GM18909 (cell line): ENCODE results near the gene MYO7A.

Experiments used
- ATAC-seq: cut with Tn5 transposase; IDR thresholded peaks from one replicate; pipeline ENCODE4 v1.9.1; 2021; ENCODE audit warnings: mild to moderate bottlenecking; ENCODE audit not compliant: unreplicated experiment, poor library complexity

MYO7A gene

DNA sequence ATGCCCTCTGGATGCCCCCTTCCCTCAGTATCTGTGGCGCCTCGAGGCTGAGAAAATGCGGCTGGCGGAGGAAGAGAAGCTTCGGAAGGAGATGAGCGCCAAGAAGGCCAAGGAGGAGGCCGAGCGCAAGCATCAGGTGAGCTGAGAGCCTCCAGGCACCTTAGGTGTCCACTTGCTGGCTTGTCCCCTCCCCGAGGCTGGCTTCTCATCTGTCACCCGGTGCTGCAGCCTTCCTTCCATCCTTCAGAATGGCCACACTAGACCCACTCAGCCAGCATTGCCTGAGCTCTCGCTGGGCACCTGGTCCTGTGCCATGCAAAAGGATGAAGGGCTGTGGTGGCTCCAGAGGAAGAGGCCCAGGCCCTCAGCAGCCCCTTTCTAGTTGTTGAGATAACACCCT, 52.3 kb downstream of the MYO7A start:
- ATAC-seq = no peak

DNA sequence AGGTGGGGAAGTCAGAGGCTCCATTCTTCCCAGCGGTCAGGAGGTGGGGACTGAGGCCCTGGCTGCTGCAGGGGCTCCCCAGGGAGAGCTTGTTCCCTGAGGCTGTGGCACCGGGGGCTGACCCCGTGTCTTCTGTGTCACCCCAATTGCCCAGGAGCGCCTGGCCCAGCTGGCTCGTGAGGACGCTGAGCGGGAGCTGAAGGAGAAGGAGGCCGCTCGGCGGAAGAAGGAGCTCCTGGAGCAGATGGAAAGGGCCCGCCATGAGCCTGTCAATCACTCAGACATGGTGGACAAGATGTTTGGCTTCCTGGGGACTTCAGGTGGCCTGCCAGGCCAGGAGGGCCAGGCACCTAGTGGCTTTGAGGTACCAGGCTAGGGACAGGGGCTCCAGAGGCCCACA, 53.2 kb downstream of the MYO7A start:
- ATAC-seq = no peak

DNA sequence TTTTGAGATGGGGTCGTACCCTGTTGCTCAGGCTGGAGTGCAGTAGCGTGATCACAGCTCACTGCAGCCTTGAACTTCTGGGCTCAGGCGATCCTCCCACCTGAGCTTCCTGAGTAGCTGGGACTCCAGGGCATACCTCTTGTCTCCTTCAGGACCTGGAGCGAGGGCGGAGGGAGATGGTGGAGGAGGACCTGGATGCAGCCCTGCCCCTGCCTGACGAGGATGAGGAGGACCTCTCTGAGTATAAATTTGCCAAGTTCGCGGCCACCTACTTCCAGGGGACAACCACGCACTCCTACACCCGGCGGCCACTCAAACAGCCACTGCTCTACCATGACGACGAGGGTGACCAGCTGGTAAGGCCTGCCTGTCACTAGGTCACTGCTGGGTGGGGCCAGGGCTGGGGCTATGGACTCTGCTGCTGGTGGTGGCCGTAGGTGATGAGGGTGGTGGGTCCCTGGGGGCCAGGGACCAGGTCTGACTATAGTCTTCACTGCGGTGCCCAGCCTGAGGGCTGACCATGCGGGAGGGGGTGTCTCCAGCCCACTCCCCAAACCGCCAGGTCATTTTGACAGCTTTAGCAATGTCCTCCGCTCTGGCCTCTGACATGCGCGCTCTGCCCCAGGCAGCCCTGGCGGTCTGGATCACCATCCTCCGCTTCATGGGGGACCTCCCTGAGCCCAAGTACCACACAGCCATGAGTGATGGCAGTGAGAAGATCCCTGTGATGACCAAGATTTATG, 53.9 kb downstream of the MYO7A start:
- no peak for ATAC-seq

DNA sequence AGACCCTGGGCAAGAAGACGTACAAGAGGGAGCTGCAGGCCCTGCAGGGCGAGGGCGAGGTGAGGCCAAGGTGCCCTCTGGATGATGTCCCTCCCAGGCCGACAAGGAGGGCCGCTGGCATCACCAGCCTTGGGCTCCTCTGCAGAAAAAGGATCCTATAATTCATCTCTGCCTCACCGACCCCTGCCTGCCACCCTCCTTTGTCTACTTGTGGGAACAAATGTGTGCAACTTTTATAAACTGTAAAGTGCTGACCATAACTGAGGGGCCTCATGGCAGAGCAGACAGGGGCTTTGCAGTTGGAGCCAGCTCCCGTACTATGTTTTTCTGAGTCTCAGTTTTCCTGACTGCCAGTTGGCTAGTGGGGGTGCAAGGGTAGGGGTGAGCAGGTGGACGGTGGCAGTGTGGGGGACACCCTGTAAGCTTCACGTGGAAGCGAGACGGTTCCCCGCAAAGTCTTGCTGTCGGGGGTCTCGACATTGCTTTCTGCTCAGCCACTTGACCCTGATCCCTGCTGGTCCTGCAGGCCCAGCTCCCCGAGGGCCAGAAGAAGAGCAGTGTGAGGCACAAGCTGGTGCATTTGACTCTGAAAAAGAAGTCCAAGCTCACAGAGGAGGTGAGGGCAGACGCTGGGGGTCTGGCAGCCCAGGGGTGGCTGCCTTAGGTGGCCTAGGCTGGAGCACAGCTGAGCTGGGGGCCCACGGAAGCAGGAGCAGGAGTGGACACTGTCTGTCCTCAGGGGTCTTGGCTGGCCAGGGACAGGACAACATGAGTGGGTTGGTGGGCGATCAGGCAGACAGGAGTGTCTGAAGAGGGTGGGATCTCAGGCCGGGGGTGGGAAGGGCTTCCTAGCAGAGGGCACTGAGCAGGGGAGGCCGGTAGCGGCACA, 54.7 kb downstream of the MYO7A start:
- ATAC-seq = no peak

DNA sequence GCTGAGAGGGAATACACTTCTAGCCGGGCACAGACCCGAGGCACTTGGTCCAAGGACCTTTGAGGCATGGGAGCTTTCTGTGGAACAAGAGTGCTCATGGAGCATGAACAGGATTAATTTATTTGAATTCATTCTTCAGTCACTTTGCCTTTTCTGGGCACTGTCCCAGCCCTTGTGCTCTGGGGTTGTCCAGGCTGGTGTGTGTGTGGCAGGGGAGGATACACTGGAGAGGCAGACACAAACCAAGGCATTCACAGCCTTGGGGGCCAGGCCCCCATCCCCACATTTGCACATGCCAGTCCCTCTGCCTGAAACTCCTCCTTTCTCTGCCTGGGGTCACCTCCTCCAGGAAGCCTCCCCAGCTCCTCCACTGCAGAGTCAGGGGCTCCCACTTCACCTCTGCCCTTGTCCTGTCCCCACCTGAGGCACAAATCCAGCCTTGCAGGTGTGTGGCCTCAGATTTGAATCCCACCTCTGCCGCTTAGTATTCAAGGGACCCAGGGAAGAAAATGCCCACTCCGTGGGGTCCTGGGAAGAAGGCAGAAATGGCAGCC, 55.5 kb downstream of the MYO7A start:
- ATAC-seq = no peak

DNA sequence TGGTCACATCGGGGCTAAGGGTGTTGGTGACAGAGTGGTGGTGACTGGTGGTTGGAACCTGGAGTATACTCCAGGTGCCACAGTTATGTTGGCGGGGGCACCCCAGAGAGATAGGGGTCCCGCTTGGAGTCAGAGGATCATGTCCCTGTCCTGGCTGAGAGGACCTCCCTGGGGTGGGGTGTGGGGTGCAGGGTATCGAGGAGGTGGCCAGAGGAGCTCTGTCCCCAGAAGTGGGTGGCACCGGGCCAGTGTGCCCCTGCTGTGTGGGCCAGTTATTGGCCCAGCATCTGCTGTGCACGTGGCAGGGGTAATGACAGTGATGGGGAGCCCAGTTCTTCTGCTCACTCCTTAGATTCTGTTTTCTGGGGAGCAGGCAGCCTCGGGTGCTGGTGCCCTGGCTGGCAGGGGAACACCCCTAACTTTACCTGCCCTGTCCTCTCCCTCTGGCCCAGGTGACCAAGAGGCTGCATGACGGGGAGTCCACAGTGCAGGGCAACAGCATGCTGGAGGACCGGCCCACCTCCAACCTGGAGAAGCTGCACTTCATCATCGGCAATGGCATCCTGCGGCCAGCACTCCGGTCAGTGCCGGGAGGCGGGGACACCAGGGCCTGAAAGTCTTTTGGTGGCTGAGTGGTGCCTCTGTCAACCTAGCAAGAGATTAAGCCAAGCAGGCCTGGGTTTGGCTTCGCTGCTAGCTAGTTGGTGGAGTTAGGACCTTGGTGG, 56.3 kb downstream of the MYO7A start:
- no peak for ATAC-seq

DNA sequence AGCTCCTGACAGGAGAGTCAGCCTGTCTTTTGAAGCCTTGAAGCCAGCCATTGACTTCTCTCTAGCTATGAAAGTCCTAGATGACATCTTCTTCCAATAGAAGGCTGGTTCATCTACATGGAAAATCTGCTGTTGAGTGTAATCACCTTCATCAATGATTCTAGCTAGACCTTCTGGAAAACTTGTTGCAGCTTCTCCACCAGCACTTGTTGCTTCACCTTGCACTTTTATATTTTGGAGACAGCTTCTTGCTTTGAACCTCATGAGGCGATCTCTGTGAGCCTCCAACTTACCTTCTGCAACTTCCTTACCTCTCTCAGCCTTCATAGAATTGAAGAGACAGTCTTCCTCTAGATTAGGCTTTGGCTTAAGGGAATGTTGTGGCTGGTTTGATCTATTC, 58.3 kb downstream of the MYO7A start:
- ATAC-seq = no peak

DNA sequence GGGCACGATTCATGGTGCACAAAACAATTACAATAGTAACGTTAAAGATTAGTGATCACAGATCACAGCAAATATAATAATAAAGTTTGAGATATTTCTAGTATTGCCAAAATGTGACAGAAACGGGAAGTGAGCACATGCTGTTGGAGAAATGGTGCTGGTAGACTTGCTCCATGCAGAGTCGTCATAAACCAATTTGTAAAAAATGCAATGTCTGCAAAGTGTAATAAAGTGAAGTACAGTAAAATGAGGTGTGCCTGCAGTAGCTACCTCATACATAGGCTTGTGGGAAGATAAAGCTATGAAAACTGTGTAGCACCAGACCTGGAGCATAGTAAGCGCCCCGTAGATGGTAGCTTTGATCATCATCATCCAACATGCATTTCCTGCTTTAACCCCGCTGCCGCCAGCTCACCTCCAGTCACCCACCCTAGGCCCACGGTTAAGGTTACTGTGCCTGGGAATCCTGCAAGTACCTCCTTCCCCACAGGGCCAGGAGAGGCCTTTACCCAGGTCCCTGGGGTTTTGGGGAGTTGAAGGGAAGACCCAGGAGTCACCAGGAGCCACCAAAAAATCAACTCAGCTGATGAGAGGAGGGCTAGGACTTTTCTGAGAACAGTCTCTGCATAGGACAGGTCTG, 59.2 kb downstream of the MYO7A start:
- ATAC-seq = no peak

DNA sequence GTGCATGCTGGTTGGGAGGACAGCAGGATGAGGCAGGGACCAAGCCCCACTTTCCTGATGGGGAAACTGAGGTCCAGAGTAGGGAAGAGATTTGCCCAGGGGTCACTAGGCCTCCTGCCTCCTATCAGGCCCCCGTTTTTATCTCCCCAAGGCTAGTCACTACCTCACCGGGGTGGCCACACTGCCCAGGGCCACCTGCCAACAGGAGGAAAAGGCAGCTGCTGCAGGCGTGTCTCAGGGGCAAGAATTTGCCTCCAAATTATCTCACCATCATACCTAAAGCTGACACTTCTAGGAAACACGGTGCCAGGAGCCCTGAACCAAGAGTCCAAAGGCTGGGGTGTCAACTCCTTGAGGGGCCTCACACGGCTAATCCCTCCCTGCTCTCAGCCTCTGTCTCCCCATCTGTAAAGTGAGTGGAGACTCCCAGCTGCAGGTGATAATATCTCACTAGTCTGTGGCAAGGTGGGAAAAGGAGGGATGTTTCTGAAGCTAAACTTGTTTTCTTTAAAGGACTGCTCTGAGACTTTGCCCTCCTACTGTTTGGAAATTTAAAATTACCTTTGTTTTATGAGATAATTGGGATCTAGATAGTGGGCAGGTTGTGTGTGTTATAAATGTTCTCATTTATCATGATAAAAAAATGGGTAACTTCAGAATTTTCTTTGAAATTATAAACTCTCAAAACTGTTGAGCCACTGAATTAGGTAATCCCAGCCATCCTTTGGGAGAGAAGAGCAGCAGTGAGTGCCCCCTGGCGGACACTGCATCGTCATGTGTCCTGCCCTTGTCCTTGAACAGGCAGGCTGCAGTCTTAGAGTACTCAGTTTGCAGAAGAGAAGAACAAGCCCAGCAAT, 60.0 kb downstream of the MYO7A start:
- no peak for ATAC-seq

DNA sequence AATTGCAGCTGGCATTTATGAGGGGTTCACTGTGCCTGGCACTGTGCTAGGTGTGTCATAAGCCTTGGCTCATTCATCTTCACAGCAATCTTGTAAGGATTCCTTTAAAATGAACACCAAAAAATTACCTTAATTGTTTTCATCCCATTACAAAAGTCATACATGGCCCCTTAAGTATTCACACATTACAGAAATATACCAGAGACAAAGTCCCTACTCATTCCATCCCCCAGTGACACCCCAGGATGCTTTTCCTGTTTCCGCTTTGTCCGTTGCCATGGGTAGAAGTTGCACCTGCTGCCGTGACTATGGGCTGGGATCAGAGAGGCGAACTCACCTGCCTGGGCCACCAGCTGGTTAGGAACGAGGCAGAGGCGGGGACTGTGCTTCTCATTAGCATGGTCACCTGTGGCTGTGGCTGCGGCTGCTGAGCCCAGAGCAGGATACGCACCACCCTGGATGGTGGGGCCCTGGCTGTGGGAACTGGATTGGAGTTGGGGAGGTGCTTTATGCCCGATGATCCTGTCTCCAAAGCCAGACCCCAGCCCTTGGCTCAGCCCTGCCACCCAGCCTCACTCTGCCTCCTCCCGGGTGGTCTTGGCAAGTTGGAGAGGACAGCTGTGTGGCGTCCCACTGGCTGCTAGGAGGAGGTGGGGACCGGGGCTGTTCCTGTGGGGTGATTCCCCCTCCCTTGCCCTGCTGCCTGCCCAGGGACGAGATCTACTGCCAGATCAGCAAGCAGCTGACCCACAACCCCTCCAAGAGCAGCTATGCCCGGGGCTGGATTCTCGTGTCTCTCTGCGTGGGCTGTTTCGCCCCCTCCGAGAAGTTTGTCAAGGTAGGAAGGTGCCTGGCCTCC, 60.8 kb downstream of the MYO7A start:
- no peak for ATAC-seq

DNA sequence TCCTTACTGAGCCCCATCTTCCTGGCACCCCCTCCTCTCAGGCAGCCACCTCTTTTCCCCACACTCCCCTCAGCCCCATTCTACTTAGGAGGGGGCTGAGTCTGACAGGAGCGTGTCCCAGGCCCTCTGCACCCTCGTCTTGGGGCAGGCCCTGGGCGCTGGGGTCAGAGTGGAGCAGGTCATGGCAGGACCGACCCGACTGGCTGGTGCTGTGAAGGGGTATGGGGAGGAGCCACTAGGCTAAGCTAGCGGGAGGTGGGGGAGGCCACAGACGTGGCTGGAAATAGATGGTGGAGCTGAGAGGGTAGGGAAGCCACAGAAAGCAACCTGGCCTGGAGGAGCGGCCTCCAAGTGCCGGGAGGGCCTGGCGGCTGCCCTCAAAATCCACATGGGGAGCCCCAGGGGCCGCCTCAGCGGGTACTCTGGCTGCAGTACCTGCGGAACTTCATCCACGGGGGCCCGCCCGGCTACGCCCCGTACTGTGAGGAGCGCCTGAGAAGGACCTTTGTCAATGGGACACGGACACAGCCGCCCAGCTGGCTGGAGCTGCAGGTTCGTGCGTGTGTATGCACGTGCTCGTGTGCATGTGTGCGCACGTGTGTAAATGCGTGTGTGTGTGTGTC, 61.7 kb downstream of the MYO7A start:
- no peak for ATAC-seq

DNA sequence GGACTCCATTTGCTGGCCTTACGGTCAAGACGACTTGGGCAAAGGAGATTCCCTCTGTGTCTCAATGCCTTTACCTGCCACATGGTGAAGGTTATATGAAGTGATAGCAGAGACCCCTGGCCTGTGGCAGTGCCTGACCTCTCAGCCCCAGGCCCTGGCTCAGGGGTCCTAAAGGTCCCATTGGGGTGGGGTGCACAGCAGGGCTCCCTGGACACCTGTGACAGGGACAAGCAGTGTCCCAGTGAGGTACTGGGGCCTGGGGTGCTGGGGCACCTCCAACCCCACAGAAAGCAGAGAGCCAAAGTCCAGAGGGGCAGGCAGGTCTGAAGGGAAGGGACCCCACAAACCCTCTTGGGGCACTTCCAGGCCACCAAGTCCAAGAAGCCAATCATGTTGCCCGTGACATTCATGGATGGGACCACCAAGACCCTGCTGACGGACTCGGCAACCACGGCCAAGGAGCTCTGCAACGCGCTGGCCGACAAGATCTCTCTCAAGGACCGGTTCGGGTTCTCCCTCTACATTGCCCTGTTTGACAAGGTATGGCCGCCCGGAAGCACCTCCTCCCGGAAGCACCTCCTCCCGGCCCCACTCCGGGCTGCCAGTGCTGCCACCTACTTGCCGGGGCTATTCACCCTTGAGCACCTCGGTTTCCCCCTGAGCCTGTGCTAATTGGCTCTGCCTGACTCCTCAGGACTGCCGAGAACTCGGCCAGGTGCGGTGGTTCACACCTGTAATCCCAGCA, 62.5 kb downstream of the MYO7A start:
- no peak for ATAC-seq

DNA sequence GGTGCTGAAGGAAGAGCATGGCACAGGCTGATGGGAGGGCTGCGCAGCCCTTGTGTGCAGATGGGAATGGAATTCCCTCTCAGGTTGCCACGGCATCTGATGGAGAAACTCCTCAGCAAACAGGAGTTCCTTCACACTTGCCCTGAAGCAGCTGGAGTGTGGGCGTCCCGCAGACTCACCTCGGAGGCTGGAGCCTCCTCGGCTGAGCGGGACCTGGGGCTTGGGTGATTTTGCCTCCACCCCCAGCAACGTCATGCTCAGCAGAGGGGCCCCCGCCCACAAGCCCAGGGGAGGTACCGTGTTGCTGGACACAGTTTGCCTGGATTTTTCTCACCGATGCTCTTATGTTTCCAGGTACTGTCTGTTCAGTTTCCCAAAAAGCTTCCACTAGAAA, 63.4 kb downstream of the MYO7A start:
- no peak for ATAC-seq

DNA sequence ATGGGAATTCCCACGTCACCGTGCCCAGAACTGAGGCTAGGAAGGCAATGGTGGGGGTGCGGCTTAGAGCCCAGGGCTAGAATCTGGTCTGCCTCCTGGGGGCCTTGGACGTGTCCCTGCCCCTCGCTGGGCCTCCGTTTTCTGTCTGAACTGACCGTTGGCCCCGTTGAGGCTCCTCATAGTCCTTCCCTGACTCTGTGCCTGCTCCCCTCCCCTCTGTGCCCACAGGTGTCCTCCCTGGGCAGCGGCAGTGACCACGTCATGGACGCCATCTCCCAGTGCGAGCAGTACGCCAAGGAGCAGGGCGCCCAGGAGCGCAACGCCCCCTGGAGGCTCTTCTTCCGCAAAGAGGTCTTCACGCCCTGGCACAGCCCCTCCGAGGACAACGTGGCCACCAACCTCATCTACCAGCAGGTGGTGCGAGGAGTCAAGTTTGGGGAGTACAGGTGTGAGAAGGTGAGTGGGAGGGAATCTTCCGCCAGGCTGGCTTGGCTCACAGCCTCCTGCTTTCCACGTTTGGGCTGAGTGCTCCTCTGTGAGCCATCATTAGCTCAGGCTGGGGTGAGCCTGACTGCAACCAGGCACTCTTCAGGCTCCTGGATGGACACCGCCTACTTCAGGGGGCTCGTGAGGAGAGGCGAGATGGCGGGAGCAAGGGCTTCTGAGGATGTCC, 63.9 kb downstream of the MYO7A start:
- no peak for ATAC-seq

DNA sequence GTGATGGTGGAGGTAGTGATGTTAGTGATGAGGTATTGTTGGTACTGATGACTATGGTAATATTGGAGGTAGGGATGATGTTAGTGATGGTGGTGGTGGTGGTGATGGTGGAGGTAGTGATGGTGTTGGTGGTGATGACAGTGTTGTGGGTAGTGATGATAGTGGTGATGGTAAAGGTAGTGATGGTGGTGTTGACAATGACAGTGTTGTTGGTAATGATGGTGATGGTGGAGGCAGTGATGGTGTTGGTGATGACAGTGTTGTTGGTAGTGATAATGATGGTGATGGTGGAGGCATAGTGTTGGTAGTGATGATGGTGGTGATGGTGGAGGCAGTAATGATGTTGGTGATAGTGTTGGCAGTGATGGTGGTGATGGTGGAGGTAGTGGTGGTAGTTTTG, 65.1 kb downstream of the MYO7A start:
- ATAC-seq = no peak

DNA sequence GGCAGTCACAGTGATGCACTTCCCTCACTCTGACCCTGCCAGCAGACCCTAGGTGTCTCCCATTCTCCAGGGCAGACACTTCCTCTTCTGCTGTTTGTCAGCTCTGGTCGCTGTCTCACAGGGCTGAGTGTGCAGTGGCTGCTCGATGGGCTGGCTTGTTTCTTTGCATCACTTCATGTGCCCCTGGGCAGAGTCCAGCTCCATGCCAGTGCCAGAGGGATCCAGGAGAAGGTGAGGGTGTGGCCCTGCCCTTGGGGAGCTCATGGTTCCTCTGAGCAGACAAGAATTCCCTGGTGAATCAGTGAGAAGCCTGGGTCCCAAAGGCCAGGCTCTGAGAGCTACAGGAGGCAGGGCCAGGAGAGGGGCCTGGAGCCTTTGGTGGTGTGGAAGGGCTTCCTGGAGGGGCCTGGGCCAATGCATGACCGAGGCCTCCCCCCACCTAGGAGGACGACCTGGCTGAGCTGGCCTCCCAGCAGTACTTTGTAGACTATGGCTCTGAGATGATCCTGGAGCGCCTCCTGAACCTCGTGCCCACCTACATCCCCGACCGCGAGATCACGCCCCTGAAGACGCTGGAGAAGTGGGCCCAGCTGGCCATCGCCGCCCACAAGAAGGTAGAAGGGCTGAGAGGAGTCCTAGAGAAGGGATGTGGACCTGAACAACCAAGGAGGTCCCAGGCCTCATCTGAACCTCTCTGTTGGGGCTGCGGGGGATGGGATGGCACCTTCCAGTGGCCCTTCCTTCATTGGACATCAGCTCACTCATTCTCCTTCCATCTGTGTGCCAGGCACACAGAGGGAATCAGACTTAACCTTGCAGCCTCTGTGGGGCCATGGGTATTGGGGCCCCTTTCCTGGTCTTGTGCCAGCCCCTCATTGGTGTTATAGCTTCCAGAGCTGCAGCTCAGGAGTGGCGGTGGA, 66.1 kb downstream of the MYO7A start:
- ATAC-seq = no peak
